A549 (cell line): Measurements from ENCODE around the gene UNC5A. TPM values are rescaled to one million over a fixed set of nuclear protein-coding genes. Genes with fewer than 3 reads are reported as not detected.

Source experiments
- ATAC-seq, 2 experiments: fragments of 200-7000 bp in 1 of 2; fragments of >200 bp in 1 of 2; cut with Nextera tagmentation in 1 of 2; cut with Tn5 transposase in 1 of 2; 3 replicates each; pipeline versions ENCODE4 v1.8.0 to v1.9.1; 2018 to 2020; ENCODE audit warnings: mild to moderate bottlenecking in 1 of 2, moderate library complexity in 1 of 2
- CTCF ChIA-PET: fragments of 300-600 bp; sonication (Branson Sonifier 250); formaldehyde crosslinking; extraction: SDS; loops from one replicate; lab custom pipeline; 2021; ENCODE audit warnings: antibody characterized with exemption, inconsistent platforms; lab: Yijun Ruan, JAX
- POLR2A ChIA-PET: fragments of 350-600 bp; formaldehyde crosslinking; extraction: SDS; loops from one replicate; lab custom pipeline; 2021; ENCODE audit warnings: antibody characterized with exemption, inconsistent platforms; lab: Yijun Ruan, JAX
- DNase-seq, 2 experiments: peaks; one replicate each; pipeline versions ENCODE4 v3.0.0 to v3.0.0-alpha.2; 2011 to 2016; ENCODE audit warnings: low read depth in 1 of 2, low spot score in 1 of 2
- FAIRE-seq: peaks from 2 replicates; lab custom pipeline; 2011; peaks lifted over from hg19 to GRCh38; lab: Jason Lieb, UNC
- H3K27ac ChIP-seq, 2 experiments: fragments of >200 bp; sonication (Bioruptor Twin); formaldehyde crosslinking; 3 replicates each; pipeline ENCODE4 v1.5.1; 2016 to 2017
- H3K4me1 ChIP-seq: fragments of >200 bp; sonication (Bioruptor Twin); formaldehyde crosslinking; 3 replicates; pipeline ENCODE4 v1.6.1; 2016
- H3K4me2 ChIP-seq: fragments of >200 bp; sonication (Bioruptor Twin); formaldehyde crosslinking; 3 replicates; pipeline ENCODE4 v1.6.1; 2016
- H3K4me3 ChIP-seq: fragments of >200 bp; sonication (Bioruptor Twin); formaldehyde crosslinking; 3 replicates; pipeline ENCODE4 v1.5.1; 2016
- H3K9me3 ChIP-seq: fragments of >200 bp; sonication (Bioruptor Twin); formaldehyde crosslinking; 3 replicates; pipeline ENCODE4 v1.6.1; 2016
- CBX2 ChIP-seq: fragments of 200-600 bp; sonication (generic); IDR thresholded peaks from 2 replicates; pipeline ENCODE4 v1.6.1; 2016; ENCODE audit warnings: low read depth, mild to moderate bottlenecking, borderline replicate concordance
- CEBPB ChIP-seq, 2 experiments: fragments of >200 bp in 1 of 2; sonication (Bioruptor Twin) in 1 of 2; formaldehyde crosslinking in 1 of 2; IDR thresholded peaks; 2 replicates each; pipeline ENCODE4 v1.6.1; 2012 to 2016
- EHF ChIP-seq: fragments of 250-450 bp; sonication (Bioruptor Pico); IDR thresholded peaks from 2 replicates; pipeline ENCODE4 v1.5.0; 2020; ENCODE audit warnings: mild to moderate bottlenecking
- EHMT2 ChIP-seq: fragments of 200-600 bp; sonication (generic); IDR thresholded peaks from 2 replicates; pipeline ENCODE4 v1.6.1; 2016; ENCODE audit warnings: antibody characterized with exemption, low read depth, mild to moderate bottlenecking, moderate library complexity
- ELK1 ChIP-seq: fragments of 150-350 bp; IDR thresholded peaks from 2 replicates; pipeline ENCODE4 v1.6.1; 2014; ENCODE audit warnings: low read depth, mild to moderate bottlenecking, low read length
- ESRRA ChIP-seq: fragments of 150-350 bp; IDR thresholded peaks from 2 replicates; pipeline ENCODE4 v1.6.1; 2014; ENCODE audit warnings: mild to moderate bottlenecking, low read length, borderline replicate concordance
- FOSL2 ChIP-seq, 2 experiments: fragments of 450-650 bp in 1 of 2; fragments of >200 bp in 1 of 2; sonication (Bioruptor Twin) in 1 of 2; formaldehyde crosslinking; IDR thresholded peaks; 2 replicates each; pipeline versions ENCODE4 v1.5.0 to v1.6.1; 2016 to 2020; ENCODE audit warnings: mild to moderate bottlenecking in 1 of 2, moderate library complexity in 1 of 2
- HDAC2 ChIP-seq: fragments of 200-600 bp; sonication (generic); IDR thresholded peaks from 2 replicates; pipeline ENCODE4 v1.6.1; 2016
- HEYL ChIP-seq: fragments of 250-450 bp; sonication (Bioruptor Pico); IDR thresholded peaks from 2 replicates; pipeline ENCODE4 v1.8.0; 2021; ENCODE audit warnings: mild to moderate bottlenecking, moderate library complexity
- KDM1A ChIP-seq: fragments of 200-600 bp; sonication (generic); IDR thresholded peaks from 2 replicates; pipeline ENCODE4 v1.6.1; 2016; ENCODE audit warnings: low read depth, mild to moderate bottlenecking
- NFE2L2 ChIP-seq: fragments of 150-350 bp; conservative IDR thresholded peaks from 2 replicates; pipeline ENCODE4 v1.6.1; 2014; ENCODE audit warnings: low read length
- POLR2A ChIP-seq: IDR thresholded peaks from 2 replicates; pipeline ENCODE4 v1.6.1; 2012; ENCODE audit warnings: mild to moderate bottlenecking, low read length
- RNF2 ChIP-seq: fragments of 200-600 bp; sonication (generic); IDR thresholded peaks from 2 replicates; pipeline ENCODE4 v1.6.1; 2016; ENCODE audit warnings: low read depth, mild to moderate bottlenecking, antibody characterized with exemption, moderate library complexity, borderline replicate concordance
- SMC3 ChIP-seq: fragments of >200 bp; sonication (Bioruptor Twin); formaldehyde crosslinking; IDR thresholded peaks from 3 replicates; pipeline ENCODE4 v1.6.1; 2018; ENCODE audit warnings: inconsistent platforms
- USF2 ChIP-seq: fragments of 450-650 bp; IDR thresholded peaks from 2 replicates; pipeline ENCODE4 v1.6.1; 2014; ENCODE audit warnings: antibody characterized with exemption
- ZC3H11A ChIP-seq: fragments of 450-650 bp; IDR thresholded peaks from 2 replicates; pipeline ENCODE4 v1.6.1; 2014; ENCODE audit warnings: antibody characterized with exemption, mild to moderate bottlenecking
- WGBS: methylation state at CpG from one replicate; pipeline ENCODE4 v1.1.6; 2017; ENCODE audit errors: missing lambda C conversion rate; 5-methylcytosine and 5-hydroxymethylcytosine counted together
- polyA plus RNA-seq, 4 experiments: library from polyadenylated mRNA; depleted of rRNA in 3 of 4; stranded (reverse); fragments of >200 nt; fragmentation: RNase III in 1 of 4; extraction: RNeasy Plus Mini Kit Qiagen cat#74134 plus additional on column Dnase treatment in 1 of 4; gene quantifications; 2 replicates in 3 of 4; 3 replicates in 1 of 4; pipeline ENCODE4 v1.2.3, GENCODE V29; 2011 to 2017

Gene UNC5A
- polyA plus RNA-seq, 2 of the 4 experiments (the other 2 are of a cell fraction) = 0.03 to 0.14 TPM

GRCh38 chr5:176927562-176927961, 117.2 kb downstream of the UNC5A start:
- DNase-seq = no peak
- H3K9me3 ChIP-seq = no peaks in the 10 kb centered on the region
- FAIRE-seq = no peak
- H3K4me2 ChIP-seq = no peak overlapping the region
- ATAC-seq = no peak
- no peak overlapping the region for H3K27ac ChIP-seq
- 94% methylated on average over 3 of the region's 3 CpGs for WGBS
- TF ChIP-seq SMC3 (no peak), HDAC2 (no peak), ZC3H11A (no peak), NFE2L2 (no peak), CBX2 (no peak), FOSL2 (IDR thresholded peaks at IDR 0.05) (no peak), FOSL2 (CRISPR knock-in tag; IDR thresholded peaks at IDR 0.05) (no peak), USF2 (no peak), KDM1A (no peak), POLR2A (no peak), EHMT2 (no peak), EHF (CRISPR knock-in tag) (no peak), RNF2 (no peak), ESRRA (no peak), CEBPB (IDR thresholded peaks at IDR 0.05) (no peak), HEYL (CRISPR knock-in tag) (no peak)
- ChIA-PET POLR2A (no interaction called here), CTCF (interaction anchor here (1.3 kb wide), 1 partner anchor 144 kb away, joined by 5 read pairs; no protein-coding TSS in a partner anchor)
- no peak overlapping the region for H3K4me3 ChIP-seq
- no peaks in the 10 kb centered on the region for H3K4me1 ChIP-seq

- no peak for ATAC-seq
- Histone ChIP-seq H3K4me1 (no peaks in the 10 kb centered on the region), H3K4me3 (no peak overlapping the region), H3K27ac (no peak overlapping the region), H3K9me3 (no peaks in the 10 kb centered on the region), H3K4me2 (no peak overlapping the region)
- TF ChIP-seq ELK1 (no peak), KDM1A (no peak)
- no peak for FAIRE-seq
- ChIA-PET CTCF (interaction anchor here (0.9 kb wide), 1 partner anchor 269 kb away, joined by 3 read pairs; no protein-coding TSS in a partner anchor), POLR2A (no interaction called here)
- DNase-seq = no peak
- WGBS = 82% methylated on average over 1 of the region's 1 CpG
Measured at GRCh38 chr5:176929654-176930053, 119.3 kb downstream of the UNC5A start.

Other genes starting within 250 kb of the UNC5A start
- gene GPRIN1, start 200.4 kb upstream of the UNC5A start, polyA plus RNA-seq (2011; rRNA removed) = 3.1 and 4.2 TPM in 2 replicates
- 6.1 to 6.7 TPM (median 6.4 TPM) in 3 replicates for gene GPRIN1, start 200.4 kb upstream of the UNC5A start, polyA plus RNA-seq (2017; fragmentation: RNase III; extraction: RNeasy Plus Mini Kit Qiagen cat#74134 plus additional on column Dnase treatment)
- gene SNCB, start 180.0 kb upstream of the UNC5A start, polyA plus RNA-seq (2011; rRNA removed) = 0.26 and 0.37 TPM in 2 replicates
- gene SNCB, start 180.0 kb upstream of the UNC5A start, polyA plus RNA-seq (2017; fragmentation: RNase III; extraction: RNeasy Plus Mini Kit Qiagen cat#74134 plus additional on column Dnase treatment) = 0.65 to 1.2 TPM (median 0.74 TPM) in 3 replicates
- gene EIF4E1B, start 179.9 kb upstream of the UNC5A start, polyA plus RNA-seq (2011; rRNA removed) = not detected in 2 replicates
- not detected in 3 replicates for gene EIF4E1B, start 179.9 kb upstream of the UNC5A start, polyA plus RNA-seq (2017; fragmentation: RNase III; extraction: RNeasy Plus Mini Kit Qiagen cat#74134 plus additional on column Dnase treatment)
- 33.7 and 35.6 TPM in 2 replicates for gene TSPAN17, start 163.1 kb upstream of the UNC5A start, polyA plus RNA-seq (2011; rRNA removed)
- gene TSPAN17, start 163.1 kb upstream of the UNC5A start, polyA plus RNA-seq (2017; fragmentation: RNase III; extraction: RNeasy Plus Mini Kit Qiagen cat#74134 plus additional on column Dnase treatment) = 45.7 to 49.4 TPM (median 47.4 TPM) in 3 replicates
- 0.04 TPM in 1 of 2 replicates, not detected in the other for gene HK3, start 88.8 kb downstream of the UNC5A start, polyA plus RNA-seq (2011; rRNA removed)
- gene HK3, start 88.8 kb downstream of the UNC5A start, polyA plus RNA-seq (2017; fragmentation: RNase III; extraction: RNeasy Plus Mini Kit Qiagen cat#74134 plus additional on column Dnase treatment) = 0.12 to 0.17 TPM in 2 of 3 replicates, not detected in the other
- gene UIMC1, start 196.2 kb downstream of the UNC5A start, polyA plus RNA-seq (2011; rRNA removed) = 50.6 and 52.5 TPM in 2 replicates
- gene UIMC1, start 196.2 kb downstream of the UNC5A start, polyA plus RNA-seq (2017; fragmentation: RNase III; extraction: RNeasy Plus Mini Kit Qiagen cat#74134 plus additional on column Dnase treatment) = 43.8 to 47.8 TPM (median 47.7 TPM) in 3 replicates
- 14.1 and 14.9 TPM in 2 replicates for gene ZNF346, start 212.1 kb downstream of the UNC5A start, polyA plus RNA-seq (2011; rRNA removed)
- 12.1 to 13.5 TPM (median 12.5 TPM) in 3 replicates for gene ZNF346, start 212.1 kb downstream of the UNC5A start, polyA plus RNA-seq (2017; fragmentation: RNase III; extraction: RNeasy Plus Mini Kit Qiagen cat#74134 plus additional on column Dnase treatment)